ENCODE results near the gene INPP5F. TPM values are rescaled to one million over a fixed set of nuclear protein-coding genes. Genes with fewer than 3 reads are reported as not detected.

Gene INPP5F
- total RNA-seq, 1 donor from 2014 or later, result 20.2 TPM

Other genes starting within 250 kb of the INPP5F start
- 3.2 TPM for gene RGS10, start 183.3 kb upstream of the INPP5F start, total RNA-seq
- gene TIAL1, start 129.1 kb upstream of the INPP5F start, total RNA-seq, result 75.0 TPM
- 172 TPM for gene BAG3, start 74.7 kb upstream of the INPP5F start, total RNA-seq
- 30.3 TPM for gene MCMBP, start 146.8 kb downstream of the INPP5F start, total RNA-seq
- 30.7 TPM for gene SEC23IP, start 166.7 kb downstream of the INPP5F start, total RNA-seq

Measured in cardiac septum (tissue), 1 donor.